Neuronal stem cell (in vitro differentiated cells): Measurements from ENCODE around the gene SAMD10. TPM values are rescaled to one million over a fixed set of nuclear protein-coding genes. Genes with fewer than 3 reads are reported as not detected.

Experiments used
- DNase-seq: peaks from one replicate; pipeline ENCODE4 v3.0.0-alpha.2; 2013; ENCODE audit warnings: low spot score
- H2AFZ ChIP-seq: one replicate; pipeline ENCODE4 v1.6.1; 2013; ENCODE audit warnings: mild to moderate bottlenecking, low read length, inconsistent platforms
- H2AK5ac ChIP-seq: 2 replicates; pipeline ENCODE4 v1.6.1; 2013; ENCODE audit warnings: low read depth, mild to moderate bottlenecking, inconsistent platforms, low read length, moderate library complexity, mixed read lengths
- H2BK120ac ChIP-seq: 2 replicates; pipeline ENCODE4 v1.6.1; 2013; ENCODE audit warnings: low read depth, mild to moderate bottlenecking, inconsistent platforms, low read length, moderate library complexity, mixed read lengths
- H2BK12ac ChIP-seq: one replicate; pipeline ENCODE4 v1.6.1; 2013; ENCODE audit warnings: low read length, inconsistent platforms
- H2BK15ac ChIP-seq: 2 replicates; pipeline ENCODE4 v1.6.1; 2013; ENCODE audit warnings: mild to moderate bottlenecking, low read length, inconsistent platforms, mixed read lengths
- H2BK5ac ChIP-seq: one replicate; pipeline ENCODE4 v1.6.1; 2013; ENCODE audit warnings: inconsistent platforms, mild to moderate bottlenecking, low read length, moderate library complexity
- H3K14ac ChIP-seq: one replicate; pipeline ENCODE4 v1.6.1; 2013; ENCODE audit warnings: low read length, inconsistent platforms
- H3K18ac ChIP-seq: 2 replicates; pipeline ENCODE4 v1.6.1; 2013; ENCODE audit warnings: low read length, inconsistent platforms
- H3K23ac ChIP-seq: 2 replicates; pipeline ENCODE4 v1.6.1; 2013; ENCODE audit warnings: low read depth, mild to moderate bottlenecking, mixed read lengths, low read length, inconsistent platforms; ENCODE audit not compliant: poor library complexity
- H3K27ac ChIP-seq: replicated peaks from 3 replicates; pipeline ENCODE4 v1.5.1; 2013; ENCODE audit warnings: low read length, inconsistent platforms
- H3K27me3 ChIP-seq, 3 experiments: 2 replicates each; pipeline ENCODE4 v1.6.1; 2013; ENCODE audit warnings: low read length in 3 of 3, mild to moderate bottlenecking in 2 of 3, inconsistent platforms in 1 of 3, low read depth in 1 of 3, mixed read lengths in 1 of 3, moderate library complexity in 1 of 3; ENCODE audit not compliant: control insufficient read depth in 3 of 3, insufficient read depth in 3 of 3
- H3K36me3 ChIP-seq, 2 donors: replicated peaks in 1 of 2; 2 replicates each; pipeline ENCODE4 v1.6.1; 2013; ENCODE audit warnings: low read length in 2 of 2; ENCODE audit not compliant: control insufficient read depth in 2 of 2, insufficient read depth in 2 of 2
- H3K4ac ChIP-seq: 2 replicates; pipeline ENCODE4 v1.6.1; 2013; ENCODE audit warnings: inconsistent platforms, mild to moderate bottlenecking, low read length, moderate library complexity
- H3K4me1 ChIP-seq, 2 donors: 1 replicate in 1 of 2; 2 replicates in 1 of 2; pipeline ENCODE4 v1.6.1; 2013; ENCODE audit warnings: low read length in 2 of 2, low read depth in 1 of 2; ENCODE audit not compliant: control insufficient read depth in 2 of 2, insufficient read depth in 1 of 2
- H3K4me2 ChIP-seq: one replicate; pipeline ENCODE4 v1.6.1; 2013; ENCODE audit warnings: mild to moderate bottlenecking, low read length, inconsistent platforms; ENCODE audit not compliant: insufficient read depth, poor library complexity, severe bottlenecking
- H3K4me3 ChIP-seq, 2 donors: 2 replicates each; pipeline ENCODE4 v1.5.1; 2013; ENCODE audit warnings: low read length in 2 of 2, mild to moderate bottlenecking in 2 of 2, inconsistent platforms in 1 of 2, moderate library complexity in 1 of 2
- H3K79me1 ChIP-seq: one replicate; pipeline ENCODE4 v1.6.1; 2013; ENCODE audit warnings: low read depth, mild to moderate bottlenecking, inconsistent platforms, low read length, moderate library complexity
- H3K9ac ChIP-seq: one replicate; pipeline ENCODE4 v1.6.1; 2013; ENCODE audit warnings: mild to moderate bottlenecking, low read depth, low read length, inconsistent platforms; ENCODE audit not compliant: poor library complexity
- H3K9me3 ChIP-seq, 2 donors: replicated peaks in 1 of 2; 2 replicates each; pipeline versions ENCODE3 to v1.6.1; 2013; ENCODE audit warnings: low read length in 2 of 2, mild to moderate bottlenecking in 2 of 2, inconsistent platforms in 1 of 2, low read depth in 1 of 2, mixed read lengths in 1 of 2, moderate library complexity in 1 of 2; ENCODE audit not compliant: control insufficient read depth in 2 of 2, insufficient read depth in 1 of 2
- H4K8ac ChIP-seq: one replicate; pipeline ENCODE4 v1.6.1; 2013; ENCODE audit warnings: low read depth, mild to moderate bottlenecking, inconsistent platforms, low read length, moderate library complexity
- H4K91ac ChIP-seq: one replicate; pipeline ENCODE4 v1.6.1; 2013; ENCODE audit warnings: low read length, low read depth, mild to moderate bottlenecking, inconsistent platforms; ENCODE audit not compliant: poor library complexity
- WGBS, 2 donors: extraction: QIAGEN DNeasy Blood & Tissue Kit; methylation state at CpG; one replicate each; pipeline ENCODE4 v1.1.7; 2013; ENCODE audit warnings: missing lambda C conversion rate in 2 of 2, mixed read lengths in 1 of 2; ENCODE audit not compliant: insufficient read length in 2 of 2, insufficient replicate concordance in 1 of 2; ENCODE audit errors: extremely low coverage in 2 of 2; 5-methylcytosine and 5-hydroxymethylcytosine counted together
- polyA plus RNA-seq, 2 experiments: library from polyadenylated mRNA; stranded (reverse); fragments of 200-250 nt; gene quantifications; one replicate each; pipeline ENCODE4 v1.2.3, GENCODE V29; 2013

Gene SAMD10
- polyA plus RNA-seq (2013, experiment 1 of 2) = 6.5 TPM
- 5.8 TPM for polyA plus RNA-seq (2013, experiment 2 of 2)

- Histone ChIP-seq H3K4ac (peak within 1 kb of the TSS; percentile 77), H3K27ac (no peak within 1 kb of the TSS), H2AK5ac (peak within 1 kb of the TSS; percentile 99)
These were observed at the start of gene SAMD10 for GRCh38 chr20:63979557-63980316. SAMD10 (minus strand) TSS chr20:63979642; CDS start chr20:63979467, 175 bp downstream.

GRCh38 chr20:64027981-64028685, 48.7 kb upstream of the SAMD10 start:
- no peak overlapping the region for H2BK5ac ChIP-seq
- no peak overlapping the region for H2BK15ac ChIP-seq
- no peak overlapping the region for H3K14ac ChIP-seq
- no peak overlapping the region for H2BK120ac ChIP-seq
- H3K36me3 ChIP-seq = peaks cover 72 to 94% of the 10 kb centered on the region in 2 donors
- peak overlapping the region; percentile 11 for H3K4me2 ChIP-seq
- H2BK12ac ChIP-seq = no peak overlapping the region
- H2AFZ ChIP-seq = no peak overlapping the region
- no peak overlapping the region for H3K23ac ChIP-seq
- no peak overlapping the region for H4K91ac ChIP-seq
- H3K9ac ChIP-seq = no peak overlapping the region
- H3K4me1 ChIP-seq = no peaks in the 10 kb centered on the region
- H4K8ac ChIP-seq = no peak overlapping the region
- no peak overlapping the region for H3K4ac ChIP-seq
- WGBS, 2 donors = no CpG with 5 or more reads among the region's 24 CpGs
- no peaks in the 10 kb centered on the region for H3K27me3 ChIP-seq
- no peak for DNase-seq
- H3K79me1 ChIP-seq = peaks cover 15% of the 10 kb centered on the region
- peaks cover 0 to 1% of the 10 kb centered on the region in 2 donors for H3K9me3 ChIP-seq
- H3K4me3 ChIP-seq = no peak overlapping the region
- no peak overlapping the region for H3K18ac ChIP-seq
- no peak overlapping the region for H3K27ac ChIP-seq
- no peak overlapping the region for H2AK5ac ChIP-seq

More at GRCh38 chr20:63979557-63980316, at the start of gene SAMD10:
- peak within 1 kb of the TSS; percentile 98 for H4K8ac ChIP-seq
- H3K27me3 ChIP-seq = peaks cover 0 to 3% (median 0%) of the 10 kb centered on the region in 3 experiments
- H2BK12ac ChIP-seq = peak within 1 kb of the TSS; percentile 99
- H3K14ac ChIP-seq = peak within 1 kb of the TSS; percentile 97
- H3K79me1 ChIP-seq = peaks cover 10% of the 10 kb centered on the region
- peak within 1 kb of the TSS; percentile 98 for H3K23ac ChIP-seq
- H3K9me3 ChIP-seq = no peaks in the 10 kb centered on the region
- H3K9ac ChIP-seq = peak within 1 kb of the TSS; percentile 93
- peak within 1 kb of the TSS; percentile 95 for H2BK120ac ChIP-seq
- DNase-seq = no peak
- peak within 1 kb of the TSS; percentile 53 for H4K91ac ChIP-seq
- peak within 1 kb of the TSS; percentile 87 for H2BK5ac ChIP-seq
- peak within 1 kb of the TSS; percentile 86 for H2BK15ac ChIP-seq
- H2AFZ ChIP-seq = peak within 1 kb of the TSS; percentile 93
- H3K4me2 ChIP-seq = peak within 1 kb of the TSS; percentile 99
- peak within 1 kb of the TSS; percentile 84 to 93 for H3K4me3 ChIP-seq
- peaks cover 11 to 14% of the 10 kb centered on the region in 2 donors for H3K4me1 ChIP-seq
- WGBS, 2 donors = no CpG with 5 or more reads among the region's 52 CpGs
- H3K18ac ChIP-seq = peak within 1 kb of the TSS; percentile 97
- H3K36me3 ChIP-seq = peaks cover 11 to 28% of the 10 kb centered on the region in 2 donors

- H2AK5ac ChIP-seq = no peak overlapping the region
- H3K27ac ChIP-seq = no peak overlapping the region
- H3K23ac ChIP-seq = no peak overlapping the region
- H3K27me3 ChIP-seq = no peaks in the 10 kb centered on the region
- no peak overlapping the region for H3K4me3 ChIP-seq
- WGBS, 2 donors = no CpG with 5 or more reads among the region's 29 CpGs
- no peak for DNase-seq
- H2BK12ac ChIP-seq = no peak overlapping the region
- H4K91ac ChIP-seq = no peak overlapping the region
- H3K9ac ChIP-seq = no peak overlapping the region
- no peak overlapping the region for H4K8ac ChIP-seq
- H3K4ac ChIP-seq = no peak overlapping the region
- no peak overlapping the region for H3K18ac ChIP-seq
- H3K4me2 ChIP-seq = no peak overlapping the region
- H3K79me1 ChIP-seq = peaks cover 25% of the 10 kb centered on the region
- peaks cover 80 to 99% of the 10 kb centered on the region in 2 donors for H3K36me3 ChIP-seq
- H3K14ac ChIP-seq = no peak overlapping the region
- no peak overlapping the region for H2BK120ac ChIP-seq
- no peak overlapping the region for H2AFZ ChIP-seq
- H2BK5ac ChIP-seq = no peak overlapping the region
- no peak overlapping the region for H2BK15ac ChIP-seq
- H3K9me3 ChIP-seq = peaks cover 0 to 3% of the 10 kb centered on the region in 2 donors
- H3K4me1 ChIP-seq = no peaks in the 10 kb centered on the region
These were observed 46.5 kb upstream of the SAMD10 start for GRCh38 chr20:64025826-64026412.
